Measurements from ENCODE around the gene FOXE1.

FOXE1 gene

DNA sequence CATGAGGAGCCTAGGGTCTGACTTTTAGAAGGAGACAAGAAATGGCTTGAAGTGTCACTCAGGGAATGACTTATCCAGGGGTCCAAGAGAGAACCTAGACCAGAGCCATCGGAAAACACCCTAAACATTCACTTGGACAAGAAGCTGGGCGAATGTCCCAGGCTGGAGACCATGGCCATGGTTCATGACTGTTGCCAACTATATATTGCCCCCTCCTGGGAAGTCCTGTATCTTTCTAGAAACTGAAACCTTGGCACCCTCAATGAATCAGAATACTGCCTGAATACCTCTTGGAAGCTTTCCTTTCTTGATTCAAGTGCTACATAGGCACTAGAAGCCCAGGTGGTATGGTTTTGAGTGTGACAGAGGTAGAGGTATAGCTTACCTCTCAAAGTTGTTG lies 39.4 kb downstream of the FOXE1 start:
- no peaks in the 10 kb centered on the region for H3K27me3 ChIP-seq (ENCODE audit: insufficient read depth, poor library complexity, severe bottlenecking)
- no peaks in the 10 kb centered on the region for H3K4me1 ChIP-seq (ENCODE audit: insufficient read depth, poor library complexity, severe bottlenecking)
- H3K4me3 ChIP-seq (ENCODE audit: severe bottlenecking) = no peak overlapping the region
- peaks cover 4% of the 10 kb centered on the region for H3K9me3 ChIP-seq (ENCODE audit: severe bottlenecking)
- H3K36me3 ChIP-seq (ENCODE audit: low read depth) = no peaks in the 10 kb centered on the region
- no peak for DNase-seq (ENCODE audit: low spot score)
- TF ChIP-seq CTCF (IDR thresholded peaks at IDR 0.05; ENCODE audit: poor library complexity, severe bottlenecking) = no peak
- ATAC-seq (ENCODE audit: low read depth) = no peak
- no peak overlapping the region for H3K27ac ChIP-seq (ENCODE audit: poor library complexity, severe bottlenecking)

DNA sequence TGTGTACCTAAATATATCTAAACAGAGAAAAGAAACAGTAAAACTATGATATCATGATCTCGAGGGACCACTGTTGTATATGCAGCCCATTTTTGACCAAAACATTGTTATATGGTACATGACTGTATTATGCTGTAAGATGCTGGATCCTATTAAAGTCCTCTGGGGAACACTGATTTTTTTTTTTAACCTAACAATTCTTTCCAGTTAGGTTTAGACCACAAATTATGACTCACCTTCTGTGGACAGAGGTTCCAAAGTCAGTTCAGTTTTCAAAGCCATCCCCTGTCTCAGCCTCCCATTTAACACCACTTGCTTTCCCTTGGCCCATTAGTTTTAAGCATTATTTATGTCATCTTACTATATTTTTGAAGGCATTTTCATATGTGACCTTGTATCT lies 42.2 kb downstream of the FOXE1 start:
- ATAC-seq (ENCODE audit: low read depth) = no peak
- no peak overlapping the region for H3K27ac ChIP-seq (ENCODE audit: poor library complexity, severe bottlenecking)
- no peaks in the 10 kb centered on the region for H3K4me1 ChIP-seq (ENCODE audit: insufficient read depth, poor library complexity, severe bottlenecking)
- no peak for DNase-seq (ENCODE audit: low spot score)
- H3K27me3 ChIP-seq (ENCODE audit: insufficient read depth, poor library complexity, severe bottlenecking) = no peaks in the 10 kb centered on the region
- TF ChIP-seq CTCF (IDR thresholded peaks at IDR 0.05; ENCODE audit: poor library complexity, severe bottlenecking) = no peak
- peaks cover 4% of the 10 kb centered on the region for H3K9me3 ChIP-seq (ENCODE audit: severe bottlenecking)
- no peaks in the 10 kb centered on the region for H3K36me3 ChIP-seq (ENCODE audit: low read depth)
- H3K4me3 ChIP-seq (ENCODE audit: severe bottlenecking) = no peak overlapping the region

GRCh38 chr9:97895695-97896332 lies 42.8 kb downstream of the FOXE1 start:
- Histone ChIP-seq H3K4me1 (ENCODE audit: insufficient read depth, poor library complexity, severe bottlenecking) (no peaks in the 10 kb centered on the region), H3K27ac (ENCODE audit: poor library complexity, severe bottlenecking) (no peak overlapping the region), H3K9me3 (ENCODE audit: severe bottlenecking) (peaks cover 4% of the 10 kb centered on the region), H3K36me3 (ENCODE audit: low read depth) (no peaks in the 10 kb centered on the region), H3K27me3 (ENCODE audit: insufficient read depth, poor library complexity, severe bottlenecking) (no peaks in the 10 kb centered on the region), H3K4me3 (ENCODE audit: severe bottlenecking) (no peak overlapping the region)
- TF ChIP-seq CTCF (IDR thresholded peaks at IDR 0.05; ENCODE audit: poor library complexity, severe bottlenecking) = peak; percentile 18
- DNase-seq (ENCODE audit: low spot score) = no peak
- ATAC-seq (ENCODE audit: low read depth) = no peak; the same call in 1 of the 3 replicates

DNA sequence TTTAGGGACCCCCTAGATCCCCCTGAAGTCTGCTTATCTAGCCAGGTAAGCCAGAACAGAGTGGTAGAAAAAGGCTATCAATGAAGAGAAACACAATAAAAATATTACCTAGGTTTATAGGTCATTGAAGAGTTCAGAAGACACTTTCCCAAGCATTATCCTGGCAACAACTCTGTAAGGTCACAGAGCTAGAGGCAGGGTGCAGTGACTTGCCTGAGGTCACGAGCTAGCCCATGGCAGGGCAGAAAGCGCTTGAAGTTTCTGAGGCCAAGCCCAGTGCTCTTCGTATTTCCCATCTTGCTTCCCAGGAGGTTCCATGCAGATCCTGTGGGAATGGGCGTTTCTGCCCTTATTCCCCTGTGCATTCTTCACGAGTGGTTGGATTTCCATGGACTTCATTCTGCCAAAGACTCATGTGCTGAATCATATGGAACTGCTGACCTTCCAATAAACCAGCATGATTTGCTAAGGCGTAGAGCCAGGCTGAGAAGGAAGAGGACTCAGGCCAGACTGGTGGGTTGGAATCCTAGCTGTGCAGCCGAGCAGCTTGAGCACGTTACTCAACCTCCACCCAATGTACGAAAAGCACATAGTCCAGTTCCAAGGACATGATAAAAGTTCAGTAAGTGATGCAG lies 47.2 kb downstream of the FOXE1 start:
- no peaks in the 10 kb centered on the region for H3K9me3 ChIP-seq (ENCODE audit: severe bottlenecking)
- DNase-seq (ENCODE audit: low spot score) (no peak), ATAC-seq (ENCODE audit: low read depth) (no peak)
- H3K4me3 ChIP-seq (ENCODE audit: severe bottlenecking) = no peak overlapping the region
- TF ChIP-seq CTCF (IDR thresholded peaks at IDR 0.05; ENCODE audit: poor library complexity, severe bottlenecking) = no peak
- 0 out of 2 replicates have a peak, but pooled peaks cover 4% of the 10 kb centered on the region for H3K36me3 ChIP-seq (ENCODE audit: low read depth)
- no peaks in the 10 kb centered on the region for H3K4me1 ChIP-seq (ENCODE audit: insufficient read depth, poor library complexity, severe bottlenecking)
- H3K27ac ChIP-seq (ENCODE audit: poor library complexity, severe bottlenecking) = no peak overlapping the region
- no peaks in the 10 kb centered on the region for H3K27me3 ChIP-seq (ENCODE audit: insufficient read depth, poor library complexity, severe bottlenecking)
